Measurements from ENCODE around the gene TESK1. TPM values are rescaled to one million over a fixed set of nuclear protein-coding genes. Genes with fewer than 3 reads are reported as not detected.
"Not testable (repeated sequence)": the region's sequence is repeated elsewhere in the genome, so short reads cannot be mapped to it uniquely, and the experiment has no call there.

Gene TESK1
- total RNA-seq, 4 donors from 2014 or later: 2.0 to 59.7 (median 15.5) TPM

DNA sequence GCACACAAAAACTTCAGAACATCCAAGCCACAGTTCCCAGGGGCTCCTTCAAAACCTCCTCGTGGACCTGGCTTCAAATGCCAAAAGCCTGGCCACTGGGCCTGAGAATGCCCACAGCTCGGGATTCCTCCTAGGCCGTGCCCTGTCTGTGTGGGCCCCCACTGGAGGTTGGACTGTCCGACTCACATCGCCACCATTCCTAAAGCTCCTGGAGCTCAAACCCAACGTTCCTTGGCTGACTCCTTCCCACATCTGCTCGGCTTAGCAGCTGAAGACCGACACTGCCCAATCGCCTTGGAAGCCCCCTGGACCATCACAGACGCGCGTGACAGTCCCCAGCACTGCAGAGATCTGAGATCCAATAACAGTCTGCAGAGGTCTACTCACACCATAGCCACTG lies 38.0 kb downstream of the TESK1 start:
- Histone ChIP-seq H3K27me3 (no peaks in the 10 kb centered on the region), H3K4me1 (no peaks in the 10 kb centered on the region), H3K36me3 (no peaks in the 10 kb centered on the region), H3K9me3 (no peaks in the 10 kb centered on the region), H3K4me3 (no peak overlapping the region), H3K27ac (no peak overlapping the region)
- intact Hi-C loops (cut with DNase I; ENCODE audit: low total_unique reads): no loop called here
- no peak for DNase-seq
- TF ChIP-seq, protein P1, sequence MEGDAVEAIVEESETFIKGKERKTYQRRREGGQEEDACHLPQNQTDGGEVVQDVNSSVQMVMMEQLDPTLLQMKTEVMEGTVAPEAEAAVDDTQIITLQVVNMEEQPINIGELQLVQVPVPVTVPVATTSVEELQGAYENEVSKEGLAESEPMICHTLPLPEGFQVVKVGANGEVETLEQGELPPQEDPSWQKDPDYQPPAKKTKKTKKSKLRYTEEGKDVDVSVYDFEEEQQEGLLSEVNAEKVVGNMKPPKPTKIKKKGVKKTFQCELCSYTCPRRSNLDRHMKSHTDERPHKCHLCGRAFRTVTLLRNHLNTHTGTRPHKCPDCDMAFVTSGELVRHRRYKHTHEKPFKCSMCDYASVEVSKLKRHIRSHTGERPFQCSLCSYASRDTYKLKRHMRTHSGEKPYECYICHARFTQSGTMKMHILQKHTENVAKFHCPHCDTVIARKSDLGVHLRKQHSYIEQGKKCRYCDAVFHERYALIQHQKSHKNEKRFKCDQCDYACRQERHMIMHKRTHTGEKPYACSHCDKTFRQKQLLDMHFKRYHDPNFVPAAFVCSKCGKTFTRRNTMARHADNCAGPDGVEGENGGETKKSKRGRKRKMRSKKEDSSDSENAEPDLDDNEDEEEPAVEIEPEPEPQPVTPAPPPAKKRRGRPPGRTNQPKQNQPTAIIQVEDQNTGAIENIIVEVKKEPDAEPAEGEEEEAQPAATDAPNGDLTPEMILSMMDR (IDR thresholded peaks at IDR 0.05): no peak
- no peak for TF ChIP-seq POLR2A (IDR thresholded peaks at IDR 0.05)

DNA sequence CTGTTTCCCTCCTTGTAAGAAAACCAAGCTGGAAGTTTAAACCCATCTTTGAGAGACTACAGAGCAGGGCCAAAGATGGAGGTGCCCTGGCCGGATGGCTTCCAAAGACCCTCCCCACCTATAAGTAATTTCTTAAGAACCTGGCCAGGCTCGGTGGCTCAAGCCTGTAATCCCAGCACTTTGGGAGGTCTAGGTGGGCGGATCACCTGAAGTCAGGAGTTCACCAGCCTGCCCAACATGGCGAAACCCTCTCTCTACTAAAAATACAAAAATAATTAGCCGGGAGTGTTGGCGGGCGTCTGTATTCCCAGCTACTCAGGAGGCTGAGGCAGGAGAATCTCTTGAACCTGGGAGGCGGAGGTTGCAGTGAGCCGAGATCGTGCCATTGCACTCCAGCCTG lies 40.7 kb downstream of the TESK1 start:
- Histone ChIP-seq H3K4me3 (peak overlapping the region; percentile 40 to 55), H3K27ac (peak overlapping the region; percentile 85 to 86)
- intact Hi-C loops (cut with DNase I; ENCODE audit: low total_unique reads): not testable (repeated sequence)

DNA sequence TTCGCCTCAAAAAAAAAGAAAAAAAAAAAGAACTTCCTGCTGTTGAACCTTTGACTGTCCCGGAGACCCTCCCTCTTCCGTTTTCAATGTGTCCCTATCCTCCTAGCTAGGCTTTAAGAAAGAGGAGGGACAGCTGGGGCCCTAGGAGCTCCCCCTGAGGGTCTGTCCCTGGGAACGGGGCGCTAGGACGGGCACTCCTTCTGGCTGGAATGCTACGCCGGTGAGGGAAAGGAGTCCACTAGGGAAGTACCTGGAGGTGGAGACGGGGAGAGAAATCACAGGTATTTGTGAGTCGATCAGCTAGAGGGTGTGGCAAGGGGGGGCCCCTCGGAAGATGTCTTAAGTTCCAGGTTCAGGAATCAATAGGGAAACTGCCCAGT lies 41.1 kb downstream of the TESK1 start:
- no peaks in the 10 kb centered on the region for H3K36me3 ChIP-seq
- TF ChIP-seq, protein P1 (IDR thresholded peaks at IDR 0.05): peak in 1 of 4 experiments; percentile 18
- TF ChIP-seq POLR2A (IDR thresholded peaks at IDR 0.05): no peak
- H3K4me1 ChIP-seq: no peaks in the 10 kb centered on the region
- H3K27ac ChIP-seq: peak overlapping the region; percentile 85 to 86
- H3K9me3 ChIP-seq: no peaks in the 10 kb centered on the region
- peak overlapping the region; percentile 40 to 55 for H3K4me3 ChIP-seq
- peak; percentile 57 to 59 for DNase-seq
- intact Hi-C loops (cut with DNase I; ENCODE audit: low total_unique reads): no loop called here
- no peaks in the 10 kb centered on the region for H3K27me3 ChIP-seq

More for the DNA sequence above, 40.7 kb downstream of the TESK1 start:
- not testable (repeated sequence) for H3K36me3 ChIP-seq, H3K4me1 ChIP-seq, H3K9me3 ChIP-seq, H3K27me3 ChIP-seq, DNase-seq

DNA sequence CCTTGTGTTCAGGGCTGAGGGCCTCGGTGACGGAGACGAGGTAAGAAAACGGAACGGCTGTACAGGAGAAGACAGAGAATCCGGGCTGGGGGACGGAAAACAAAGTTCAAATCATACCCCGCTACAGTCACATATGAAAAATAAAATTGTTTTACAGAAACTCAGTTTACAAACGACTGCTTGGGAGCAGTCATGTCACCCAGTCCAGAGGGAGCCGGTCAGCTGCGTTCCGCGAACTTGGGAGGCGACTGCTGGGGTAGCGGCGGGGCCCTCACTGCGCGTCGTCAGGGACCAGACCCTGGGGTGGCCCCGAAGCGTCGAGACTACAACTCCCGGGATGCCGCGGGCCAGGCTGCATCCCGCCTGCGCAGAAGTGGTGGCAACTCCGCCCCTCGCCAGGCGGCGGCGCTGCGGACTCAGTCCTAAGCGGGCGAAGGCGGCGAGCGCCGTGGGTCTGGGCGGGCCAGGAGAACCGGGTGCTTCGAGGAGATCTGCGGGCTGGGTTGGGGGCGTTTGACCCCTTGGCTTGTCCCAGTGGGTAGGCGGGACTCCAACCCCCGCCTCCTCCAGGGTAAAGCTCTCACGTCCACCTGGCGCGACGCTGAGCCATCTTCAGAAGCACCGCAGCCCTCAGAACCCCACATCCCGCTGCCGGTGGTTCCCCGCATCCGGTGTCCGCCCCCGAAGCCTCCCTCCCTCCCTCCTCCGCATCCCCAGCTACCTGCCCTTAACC lies 41.6 kb downstream of the TESK1 start:
- intact Hi-C loops (cut with DNase I; ENCODE audit: low total_unique reads): no loop called here
- Histone ChIP-seq H3K9me3 (no peaks in the 10 kb centered on the region), H3K27ac (peak overlapping the region; percentile 85 to 86), H3K4me1 (no peaks in the 10 kb centered on the region), H3K36me3 (no peaks in the 10 kb centered on the region), H3K4me3 (peak overlapping the region; percentile 40 to 55), H3K27me3 (no peaks in the 10 kb centered on the region)
- peak; percentile 90 to 95 for TF ChIP-seq POLR2A (IDR thresholded peaks at IDR 0.05)
- TF ChIP-seq, protein P1 (IDR thresholded peaks at IDR 0.05): peak; percentile 93 to 99 (median 98)
- DNase-seq: peak; percentile 93 to 96

DNA sequence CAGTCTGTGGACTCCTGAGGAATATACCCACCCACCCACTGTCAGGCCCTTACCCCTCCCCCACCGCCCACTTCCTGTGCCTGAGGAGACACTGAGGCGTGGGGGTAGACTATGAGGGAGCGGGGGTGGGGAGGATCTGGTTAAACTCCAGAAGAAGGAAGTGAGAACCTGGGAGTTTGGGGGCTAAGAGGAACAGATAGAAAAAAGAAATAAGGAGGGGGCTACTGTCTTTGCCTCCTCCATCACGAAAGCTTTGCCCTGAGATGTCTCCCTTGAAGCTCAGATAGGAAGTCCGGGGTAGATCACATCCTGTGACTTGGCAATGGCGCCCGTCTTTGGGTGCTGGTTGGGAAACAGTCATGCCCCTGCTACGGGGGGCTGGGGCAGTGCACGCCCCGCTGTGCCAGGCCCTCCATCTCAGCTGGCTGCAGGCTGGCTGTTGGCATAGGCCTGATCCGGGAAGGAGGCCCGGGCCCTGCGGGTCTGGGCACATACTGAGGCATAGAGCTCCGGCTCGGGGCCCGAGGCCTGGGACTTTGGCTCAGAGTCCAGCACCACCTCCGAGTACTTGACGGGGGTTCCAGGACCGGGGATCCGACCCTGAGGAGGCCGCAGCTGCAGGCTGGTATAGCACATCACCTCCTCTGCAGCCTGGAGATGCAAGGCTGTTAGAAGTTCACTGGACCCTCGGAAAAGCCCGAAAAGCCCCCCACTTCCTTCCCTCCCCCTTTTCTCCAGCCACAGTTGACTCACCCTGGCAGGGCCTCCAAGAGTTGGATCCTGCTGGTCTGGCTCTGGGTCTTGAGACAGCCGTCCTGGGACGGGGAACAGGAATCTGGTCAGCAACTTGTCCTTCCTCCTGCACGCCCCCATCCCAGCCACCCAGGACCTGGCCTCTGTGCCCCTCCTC lies 44.6 kb downstream of the TESK1 start:
- no peak overlapping the region for H3K27ac ChIP-seq

More for the DNA sequence above, 44.6 kb downstream of the TESK1 start:
- Histone ChIP-seq H3K4me1 (no peaks in the 10 kb centered on the region), H3K27me3 (no peaks in the 10 kb centered on the region), H3K36me3 (no peaks in the 10 kb centered on the region), H3K9me3 (no peaks in the 10 kb centered on the region), H3K4me3 (no peak overlapping the region)
- DNase-seq: peak in 1 of 2 donors; percentile 28
- intact Hi-C loops (cut with DNase I; ENCODE audit: low total_unique reads): no loop called here
- TF ChIP-seq POLR2A (IDR thresholded peaks at IDR 0.05): no peak
- TF ChIP-seq, protein P1 (IDR thresholded peaks at IDR 0.05): no peak
